SK-N-SH (cell line): Measurements from ENCODE around the gene TMEM255B.

Source experiments
- CTCF ChIP-seq: fragments of 200-600 bp; sonication (generic); IDR thresholded peaks from 2 replicates; pipeline ENCODE4 v1.6.1; 2017; ENCODE audit warnings: antibody characterized with exemption, mild to moderate bottlenecking, moderate library complexity
- EP300 ChIP-seq, 2 experiments: IDR thresholded peaks; 2 replicates each; pipeline versions ENCODE4 v1.4.0 to v1.6.1; 2012; ENCODE audit warnings: borderline replicate concordance in 1 of 2, low read depth in 1 of 2, low read length in 1 of 2
- GABPA ChIP-seq: IDR thresholded peaks from 2 replicates; pipeline ENCODE4 v1.4.0; 2012; ENCODE audit warnings: low read depth, mild to moderate bottlenecking
- POLR2AphosphoS5 ChIP-seq: IDR thresholded peaks from 2 replicates; pipeline ENCODE4 v1.6.1; 2012; ENCODE audit warnings: low read depth, low read length
- SIN3A ChIP-seq: IDR thresholded peaks from 2 replicates; pipeline ENCODE4 v1.6.1; 2012; ENCODE audit warnings: low read depth, mild to moderate bottlenecking, low read length, moderate library complexity, borderline replicate concordance
- TAF1 ChIP-seq: IDR thresholded peaks from 2 replicates; pipeline ENCODE4 v1.6.1; 2012; ENCODE audit warnings: low read depth, mild to moderate bottlenecking, low read length, moderate library complexity, borderline replicate concordance
- YY1 ChIP-seq: IDR thresholded peaks from 2 replicates; pipeline ENCODE4 v1.4.0; 2012; ENCODE audit warnings: low read depth, mild to moderate bottlenecking

GRCh38 chr13:113756441-113757097, 2.5 kb upstream of the TMEM255B start:
- no peak for TF ChIP-seq GABPA
- no peak for TF ChIP-seq POLR2AphosphoS5
- no peak for TF ChIP-seq YY1
- TF ChIP-seq CTCF = no peak
- no peak for TF ChIP-seq TAF1
- TF ChIP-seq SIN3A = no peak
- TF ChIP-seq EP300 (IDR thresholded peaks at IDR 0.05; ENCODE audit: borderline replicate concordance in 1 of 2, low read depth in 1 of 2, low read length in 1 of 2) = no peak
